PFSK-1 (cell line): Measurements from ENCODE around the gene ACSL3.

ENCODE experiments used
- POLR2AphosphoS5 ChIP-seq: IDR thresholded peaks from 2 replicates; pipeline ENCODE4 v1.6.1; 2012; ENCODE audit warnings: low read depth, mild to moderate bottlenecking, control low read depth, low read length, moderate library complexity
- SIN3A ChIP-seq: IDR thresholded peaks from 2 replicates; pipeline ENCODE4 v1.6.1; 2012; ENCODE audit warnings: mild to moderate bottlenecking, low read length, moderate library complexity, borderline replicate concordance; ENCODE audit not compliant: insufficient read depth
- TAF1 ChIP-seq: IDR thresholded peaks from 2 replicates; pipeline ENCODE4 v1.6.1; 2012; ENCODE audit warnings: low read length, control low read depth, borderline replicate concordance; ENCODE audit not compliant: insufficient read depth
- TF ChIP-seq, protein P1 (sequence below), 2 experiments: IDR thresholded peaks; 2 replicates each; pipeline versions ENCODE4 v1.6.1 to v1.8.0; 2011 to 2012; ENCODE audit warnings: low read depth in 2 of 2, low read length in 2 of 2, control low read depth in 1 of 2, inconsistent platforms in 1 of 2, mild to moderate bottlenecking in 1 of 2, moderate library complexity in 1 of 2; ENCODE audit not compliant: insufficient read depth in 1 of 2

DNA sequence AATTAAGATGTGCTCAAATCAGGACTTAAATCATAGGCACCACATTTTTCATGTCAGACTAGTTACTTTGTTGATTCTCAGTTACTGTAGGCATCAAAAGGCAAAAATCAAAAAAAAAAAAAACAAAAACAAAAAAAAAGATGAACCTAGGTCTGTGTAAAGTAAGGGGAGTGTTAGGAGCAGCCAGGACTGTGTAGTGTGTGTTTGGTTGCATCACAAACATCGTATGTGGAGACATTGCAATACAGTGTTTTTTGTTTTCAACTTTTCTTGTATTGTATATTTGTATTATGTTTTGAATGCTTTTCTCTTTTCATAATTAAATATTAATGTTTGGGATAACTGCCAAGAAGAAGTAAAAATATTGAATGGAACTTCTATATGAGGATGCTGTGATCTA lies 82.1 kb downstream of the ACSL3 start:
- TF ChIP-seq, protein P1, sequence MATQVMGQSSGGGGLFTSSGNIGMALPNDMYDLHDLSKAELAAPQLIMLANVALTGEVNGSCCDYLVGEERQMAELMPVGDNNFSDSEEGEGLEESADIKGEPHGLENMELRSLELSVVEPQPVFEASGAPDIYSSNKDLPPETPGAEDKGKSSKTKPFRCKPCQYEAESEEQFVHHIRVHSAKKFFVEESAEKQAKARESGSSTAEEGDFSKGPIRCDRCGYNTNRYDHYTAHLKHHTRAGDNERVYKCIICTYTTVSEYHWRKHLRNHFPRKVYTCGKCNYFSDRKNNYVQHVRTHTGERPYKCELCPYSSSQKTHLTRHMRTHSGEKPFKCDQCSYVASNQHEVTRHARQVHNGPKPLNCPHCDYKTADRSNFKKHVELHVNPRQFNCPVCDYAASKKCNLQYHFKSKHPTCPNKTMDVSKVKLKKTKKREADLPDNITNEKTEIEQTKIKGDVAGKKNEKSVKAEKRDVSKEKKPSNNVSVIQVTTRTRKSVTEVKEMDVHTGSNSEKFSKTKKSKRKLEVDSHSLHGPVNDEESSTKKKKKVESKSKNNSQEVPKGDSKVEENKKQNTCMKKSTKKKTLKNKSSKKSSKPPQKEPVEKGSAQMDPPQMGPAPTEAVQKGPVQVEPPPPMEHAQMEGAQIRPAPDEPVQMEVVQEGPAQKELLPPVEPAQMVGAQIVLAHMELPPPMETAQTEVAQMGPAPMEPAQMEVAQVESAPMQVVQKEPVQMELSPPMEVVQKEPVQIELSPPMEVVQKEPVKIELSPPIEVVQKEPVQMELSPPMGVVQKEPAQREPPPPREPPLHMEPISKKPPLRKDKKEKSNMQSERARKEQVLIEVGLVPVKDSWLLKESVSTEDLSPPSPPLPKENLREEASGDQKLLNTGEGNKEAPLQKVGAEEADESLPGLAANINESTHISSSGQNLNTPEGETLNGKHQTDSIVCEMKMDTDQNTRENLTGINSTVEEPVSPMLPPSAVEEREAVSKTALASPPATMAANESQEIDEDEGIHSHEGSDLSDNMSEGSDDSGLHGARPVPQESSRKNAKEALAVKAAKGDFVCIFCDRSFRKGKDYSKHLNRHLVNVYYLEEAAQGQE (IDR thresholded peaks at IDR 0.05; ENCODE audit: insufficient read depth in 1 of 2, low read depth in 2 of 2, low read length in 2 of 2), result no peak
- TF ChIP-seq SIN3A (no peak), POLR2AphosphoS5 (no peak), TAF1 (no peak)
